Amniotic stem cell (primary cell): ENCODE results near the gene EXOC6B.

Experiments
- DNase-seq: peaks from one replicate; lab custom pipeline; 2025; lab: John Stamatoyannopoulos, UW

The EXOC6B gene

GRCh38 chr2:72132981-72133720 lies 692.7 kb downstream of the EXOC6B start:
- DNase-seq = no peak

- DNase-seq = no peak
These were observed 693.7 kb downstream of the EXOC6B start for GRCh38 chr2:72131916-72132841.

- no peak for DNase-seq
These were observed 694.4 kb downstream of the EXOC6B start for GRCh38 chr2:72131371-72131891.

- DNase-seq = no peak
These were observed 695.0 kb downstream of the EXOC6B start for GRCh38 chr2:72130659-72131360.

- no peak for DNase-seq
These were observed 696.0 kb downstream of the EXOC6B start for GRCh38 chr2:72129681-72130340.

- DNase-seq = no peak
These were observed 697.0 kb downstream of the EXOC6B start for GRCh38 chr2:72128843-72129227.

- no peak for DNase-seq
These were observed 697.6 kb downstream of the EXOC6B start for GRCh38 chr2:72128059-72128842.

- no peak for DNase-seq
These were observed 698.3 kb downstream of the EXOC6B start for GRCh38 chr2:72127401-72128058.

GRCh38 chr2:72126186-72127100 lies 699.4 kb downstream of the EXOC6B start:
- no peak for DNase-seq
